ENCODE data around the gene RABGEF1.
A peak's percentile ranks its signal among the peaks of the same experiment; 100 is the strongest.
"Not testable (repeated sequence)": the region's sequence is repeated elsewhere in the genome, so short reads cannot be mapped to it uniquely, and the experiment has no call there.

RABGEF1 gene

GRCh38 chr7:66740302-66740979 lies at the start of gene RABGEF1:
RABGEF1 (plus strand) TSS chr7:66740733; CDS start chr7:66771900, 31,167 bp downstream.
- TF ChIP-seq, protein P1, sequence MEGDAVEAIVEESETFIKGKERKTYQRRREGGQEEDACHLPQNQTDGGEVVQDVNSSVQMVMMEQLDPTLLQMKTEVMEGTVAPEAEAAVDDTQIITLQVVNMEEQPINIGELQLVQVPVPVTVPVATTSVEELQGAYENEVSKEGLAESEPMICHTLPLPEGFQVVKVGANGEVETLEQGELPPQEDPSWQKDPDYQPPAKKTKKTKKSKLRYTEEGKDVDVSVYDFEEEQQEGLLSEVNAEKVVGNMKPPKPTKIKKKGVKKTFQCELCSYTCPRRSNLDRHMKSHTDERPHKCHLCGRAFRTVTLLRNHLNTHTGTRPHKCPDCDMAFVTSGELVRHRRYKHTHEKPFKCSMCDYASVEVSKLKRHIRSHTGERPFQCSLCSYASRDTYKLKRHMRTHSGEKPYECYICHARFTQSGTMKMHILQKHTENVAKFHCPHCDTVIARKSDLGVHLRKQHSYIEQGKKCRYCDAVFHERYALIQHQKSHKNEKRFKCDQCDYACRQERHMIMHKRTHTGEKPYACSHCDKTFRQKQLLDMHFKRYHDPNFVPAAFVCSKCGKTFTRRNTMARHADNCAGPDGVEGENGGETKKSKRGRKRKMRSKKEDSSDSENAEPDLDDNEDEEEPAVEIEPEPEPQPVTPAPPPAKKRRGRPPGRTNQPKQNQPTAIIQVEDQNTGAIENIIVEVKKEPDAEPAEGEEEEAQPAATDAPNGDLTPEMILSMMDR (IDR thresholded peaks at IDR 0.05): no peak
- TF ChIP-seq ZFX (IDR thresholded peaks at IDR 0.05; ENCODE audit: borderline replicate concordance): no peak
- peak within 1 kb of the TSS; percentile 84 for H3K27ac ChIP-seq

GRCh38 chr7:66693331-66693730 lies 47.2 kb upstream of the RABGEF1 start:
- no peak overlapping the region for H3K27ac ChIP-seq
- TF ChIP-seq ZFX (IDR thresholded peaks at IDR 0.05; ENCODE audit: borderline replicate concordance): no peak
- TF ChIP-seq, protein P1 (IDR thresholded peaks at IDR 0.05): no peak

- TF ChIP-seq, protein P1 (IDR thresholded peaks at IDR 0.05): no peak
- no peak for TF ChIP-seq ZFX (IDR thresholded peaks at IDR 0.05; ENCODE audit: borderline replicate concordance)
- no peak overlapping the region for H3K27ac ChIP-seq
These were observed 46.2 kb upstream of the RABGEF1 start for GRCh38 chr7:66694286-66694685.

- H3K27ac ChIP-seq: not testable (repeated sequence)
These were observed 45.1 kb upstream of the RABGEF1 start for GRCh38 chr7:66695417-66695816.

DNA sequence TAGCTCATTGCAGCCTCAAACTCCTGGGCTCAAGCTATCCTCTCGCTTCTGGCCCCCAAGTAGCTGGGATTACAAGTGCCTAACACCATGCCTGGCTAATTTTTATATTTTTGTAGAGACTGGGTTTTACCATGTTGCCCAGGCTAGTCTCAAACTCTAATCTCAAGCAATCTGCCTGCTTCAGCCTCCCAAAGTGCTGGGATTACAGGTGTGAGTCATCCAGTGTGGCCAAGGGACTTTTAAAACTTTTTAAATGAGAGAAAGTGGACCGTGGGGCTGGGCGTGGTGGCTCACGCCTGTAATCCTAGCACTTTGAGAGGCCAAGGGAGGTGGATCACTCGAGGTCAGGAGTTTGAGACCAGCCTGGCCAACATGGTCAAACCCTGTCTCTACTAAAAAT lies 44.4 kb upstream of the RABGEF1 start:
- not testable (repeated sequence) for H3K27ac ChIP-seq

GRCh38 chr7:66696774-66697191 lies 43.8 kb upstream of the RABGEF1 start:
- no peak overlapping the region for H3K27ac ChIP-seq

DNA sequence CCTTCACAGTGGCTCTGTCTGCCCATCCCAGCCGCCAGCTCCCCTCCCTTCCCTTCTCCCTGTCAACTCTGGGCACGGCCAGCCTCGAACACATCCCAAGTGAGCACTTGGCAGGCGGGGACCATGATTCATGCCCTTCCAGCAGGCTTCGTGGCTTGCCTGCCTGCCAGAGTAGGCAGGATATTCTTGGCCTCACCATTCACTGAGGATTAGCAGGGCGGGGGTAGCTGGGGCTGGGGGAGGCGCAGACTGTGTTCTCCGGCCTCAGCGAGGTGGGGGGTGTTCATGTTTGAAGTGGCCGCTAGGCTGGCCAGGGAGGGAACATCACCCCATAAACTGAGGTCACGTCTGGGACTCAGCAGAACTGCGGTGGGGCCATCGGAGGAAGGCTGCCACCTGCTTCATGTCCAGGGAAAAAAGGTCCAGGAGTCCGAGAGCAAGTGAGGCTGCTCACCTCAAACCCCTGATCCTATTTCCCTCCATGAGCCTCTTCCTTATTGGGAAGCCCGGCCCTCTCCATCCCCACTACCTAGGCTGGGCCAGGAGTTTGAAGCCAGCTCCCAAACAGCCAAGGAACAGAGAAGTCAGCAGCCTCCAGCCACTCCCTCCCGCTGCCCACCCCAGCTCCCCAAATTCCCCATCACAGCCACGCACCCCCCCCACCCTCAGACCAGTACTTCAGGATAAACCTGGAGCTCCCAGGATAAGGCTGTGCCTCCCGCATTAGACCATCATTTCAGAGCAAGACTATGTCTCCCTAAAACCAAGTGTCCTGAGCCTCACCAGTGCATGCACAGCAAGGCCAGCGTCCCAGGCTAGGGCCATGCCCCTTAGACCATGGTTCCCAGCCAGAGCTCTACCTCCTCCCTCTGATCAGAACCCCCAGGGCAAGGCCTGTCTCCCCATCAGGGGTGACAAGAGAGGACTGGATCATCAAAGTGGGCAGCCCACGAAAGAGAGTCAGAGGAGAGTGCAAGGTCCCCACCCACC lies 42.8 kb upstream of the RABGEF1 start:
- TF ChIP-seq ZFX (IDR thresholded peaks at IDR 0.05; ENCODE audit: borderline replicate concordance): no peak
- TF ChIP-seq, protein P1 (IDR thresholded peaks at IDR 0.05): no peak
- H3K27ac ChIP-seq: no peak overlapping the region

More at GRCh38 chr7:66696774-66697191, 43.8 kb upstream of the RABGEF1 start:
- TF ChIP-seq, protein P1 (IDR thresholded peaks at IDR 0.05): no peak
- TF ChIP-seq ZFX (IDR thresholded peaks at IDR 0.05; ENCODE audit: borderline replicate concordance): no peak

- TF ChIP-seq, protein P1 (IDR thresholded peaks at IDR 0.05): no peak
- no peak for TF ChIP-seq ZFX (IDR thresholded peaks at IDR 0.05; ENCODE audit: borderline replicate concordance)
These were observed 41.8 kb upstream of the RABGEF1 start for GRCh38 chr7:66698652-66699205.

More at GRCh38 chr7:66698652-66699205, 41.8 kb upstream of the RABGEF1 start:
- no peak overlapping the region for H3K27ac ChIP-seq
